PC-9 (cell line): Measurements from ENCODE around the gene ADAMTS3. TPM values are rescaled to one million over a fixed set of nuclear protein-coding genes. Genes with fewer than 3 reads are reported as not detected.

Source experiments
- BruUV-seq: library from RNA; stranded (reverse); fragments of 400-500 nt; replicated peaks from 2 replicates; lab custom pipeline; 2021; lab: Mats Ljungman, UMichigan
- CTCF ChIA-PET: fragments of 300-600 bp; sonication (Branson Sonifier 250); formaldehyde crosslinking; loops from one replicate; lab custom pipeline; 2022; ENCODE audit warnings: antibody characterized with exemption; lab: Charles Lee
- POLR2A ChIA-PET: fragments of 300-600 bp; sonication (Branson Sonifier 250); formaldehyde crosslinking; loops from one replicate; lab custom pipeline; 2022; ENCODE audit warnings: antibody characterized with exemption; ENCODE audit not compliant: unreplicated experiment; lab: Charles Lee
- DNase-seq, 2 experiments: peaks; one replicate each; pipeline versions ENCODE4 v3.0.0 to v3.0.0-alpha.2; 2015 to 2022; ENCODE audit warnings: mixed read lengths in 1 of 2
- H2AFZ ChIP-seq: fragments of 200-600 bp; sonication (generic); 2 replicates; pipeline ENCODE4 v1.8.1; 2017; ENCODE audit warnings: antibody characterized with exemption
- H3F3A ChIP-seq: fragments of 200-600 bp; sonication (generic); 2 replicates; pipeline ENCODE4 v1.8.1; 2017; ENCODE audit warnings: antibody characterized with exemption, mild to moderate bottlenecking, low read depth; ENCODE audit not compliant: insufficient read depth
- H3K27ac ChIP-seq: fragments of 200-600 bp; sonication (generic); 2 replicates; pipeline ENCODE4 v1.6.1; 2016; ENCODE audit warnings: mixed run types
- H3K27me3 ChIP-seq: fragments of 200-600 bp; sonication (generic); 2 replicates; pipeline ENCODE4 v1.6.1; 2016; ENCODE audit warnings: low read depth, mixed run types; ENCODE audit not compliant: insufficient read depth
- H3K36me3 ChIP-seq: fragments of 200-600 bp; sonication (generic); 2 replicates; pipeline ENCODE4 v1.6.1; 2016; ENCODE audit warnings: low read depth, mixed run types
- H3K4me1 ChIP-seq: fragments of 200-600 bp; sonication (generic); replicated peaks from 2 replicates; pipeline ENCODE4 v1.6.1; 2016; ENCODE audit warnings: mixed run types; ENCODE audit not compliant: insufficient read depth
- H3K4me2 ChIP-seq: fragments of 200-600 bp; sonication (generic); 2 replicates; pipeline ENCODE4 v1.6.1; 2017; ENCODE audit warnings: mixed run types
- H3K4me3 ChIP-seq: fragments of 200-600 bp; sonication (generic); 2 replicates; pipeline ENCODE4 v1.6.1; 2016; ENCODE audit warnings: mixed run types
- H3K79me2 ChIP-seq: fragments of 200-600 bp; sonication (generic); 2 replicates; pipeline ENCODE4 v1.6.1; 2017; ENCODE audit warnings: low read depth, mixed run types
- H3K9me2 ChIP-seq: fragments of 200-600 bp; sonication (generic); 2 replicates; pipeline ENCODE4 v1.8.1; 2017; ENCODE audit warnings: mild to moderate bottlenecking; ENCODE audit not compliant: insufficient read depth
- H3K9me3 ChIP-seq: fragments of 200-600 bp; sonication (generic); 2 replicates; pipeline ENCODE4 v1.8.1; 2016; ENCODE audit warnings: low read depth; ENCODE audit not compliant: insufficient read depth
- H4K20me1 ChIP-seq: fragments of 200-600 bp; sonication (generic); 2 replicates; pipeline ENCODE4 v1.8.1; 2017; ENCODE audit not compliant: insufficient read depth
- CTCF ChIP-seq: fragments of 200-600 bp; sonication (generic); conservative IDR thresholded peaks from 2 replicates; pipeline ENCODE4 v1.6.1; 2017; ENCODE audit warnings: mixed run types, antibody characterized with exemption, mild to moderate bottlenecking, moderate library complexity
- EZH2 ChIP-seq: fragments of 200-600 bp; sonication (generic); IDR thresholded peaks from 2 replicates; pipeline ENCODE4 v1.8.0; 2017; ENCODE audit warnings: antibody characterized with exemption, low read depth
- intact Hi-C: fragments of 100-400 bp; cut with micrococcal nuclease; formaldehyde crosslinking; loops from one replicate; pipeline ENCODE4 v1.10.0; 2022; ENCODE audit not compliant: unreplicated experiment
- total RNA-seq: library from RNA; stranded (reverse); gene quantifications from 2 replicates; pipeline ENCODE4 v1.2.3, GENCODE V29; 2021

The ADAMTS3 gene
- total RNA-seq, 1 experiment from 2014 or later = 0.76 TPM

GRCh38 chr4:72564184-72564583, 4.8 kb downstream of the ADAMTS3 start:
- Histone ChIP-seq H3K27me3 (no peaks in the 10 kb centered on the region), H3F3A (no peaks in the 10 kb centered on the region), H3K4me1 (peaks cover 6% of the 10 kb centered on the region; the same call in 1 of the 2 replicates), H3K79me2 (no peaks in the 10 kb centered on the region), H2AFZ (no peak overlapping the region), H3K36me3 (no peaks in the 10 kb centered on the region), H3K27ac (no peak overlapping the region), H3K4me3 (no peak overlapping the region), H4K20me1 (no peaks in the 10 kb centered on the region), H3K4me2 (no peak overlapping the region), H3K9me2 (no peaks in the 10 kb centered on the region), H3K9me3 (no peaks in the 10 kb centered on the region)
- intact Hi-C loops = no loop called here
- BruUV-seq = no TSS peak
- ChIA-PET POLR2A (no interaction called here), CTCF (no interaction called here)
- TF ChIP-seq CTCF (no peak), EZH2 (no peak)
- no peak for DNase-seq

GRCh38 chr4:72558655-72559054, 10.4 kb downstream of the ADAMTS3 start:
- no peaks in the 10 kb centered on the region for H3F3A ChIP-seq
- H3K9me2 ChIP-seq = no peaks in the 10 kb centered on the region
- H3K9me3 ChIP-seq = no peaks in the 10 kb centered on the region
- no peak for DNase-seq
- no peaks in the 10 kb centered on the region for H3K27me3 ChIP-seq
- no peak for TF ChIP-seq CTCF
- TF ChIP-seq EZH2 = no peak
- POLR2A ChIA-PET = no interaction called here
- CTCF ChIA-PET = no interaction called here
- BruUV-seq = no TSS peak
- no peak overlapping the region for H2AFZ ChIP-seq
- H3K27ac ChIP-seq = no peak overlapping the region
- intact Hi-C loops = no loop called here
- H3K4me1 ChIP-seq = no peaks in the 10 kb centered on the region
- no peak overlapping the region for H3K4me2 ChIP-seq
- no peaks in the 10 kb centered on the region for H3K79me2 ChIP-seq
- H4K20me1 ChIP-seq = no peaks in the 10 kb centered on the region
- no peaks in the 10 kb centered on the region for H3K36me3 ChIP-seq
- H3K4me3 ChIP-seq = no peak overlapping the region

GRCh38 chr4:72557021-72557420, 12.0 kb downstream of the ADAMTS3 start:
- Histone ChIP-seq H3K9me3 (no peaks in the 10 kb centered on the region), H3K27ac (no peak overlapping the region), H3F3A (no peaks in the 10 kb centered on the region), H3K27me3 (no peaks in the 10 kb centered on the region), H3K36me3 (no peaks in the 10 kb centered on the region), H3K4me1 (no peaks in the 10 kb centered on the region), H3K9me2 (no peaks in the 10 kb centered on the region), H3K4me3 (no peak overlapping the region), H3K4me2 (no peak overlapping the region), H3K79me2 (no peaks in the 10 kb centered on the region), H4K20me1 (no peaks in the 10 kb centered on the region), H2AFZ (no peak overlapping the region)
- intact Hi-C loops = no loop called here
- no peak for TF ChIP-seq EZH2
- no peak for TF ChIP-seq CTCF
- ChIA-PET CTCF (no interaction called here), POLR2A (no interaction called here)
- BruUV-seq = no TSS peak
- no peak for DNase-seq
